PC-3 (cell line): ENCODE results near the gene SNX22. TPM values are rescaled to one million over a fixed set of nuclear protein-coding genes. Genes with fewer than 3 reads are reported as not detected.

ENCODE experiments used
- ATAC-seq: fragments of 200-7000 bp; cut with Tn5 transposase; 2 replicates; pipeline ENCODE4 v1.9.1; 2020; ENCODE audit warnings: mild to moderate bottlenecking, moderate library complexity
- BruUV-seq: library from RNA; stranded (reverse); fragments of 400-500 nt; replicated peaks from 2 replicates; lab custom pipeline; 2021; lab: Mats Ljungman, UMichigan
- CTCF ChIA-PET: fragments of 300-600 bp; sonication (Branson Sonifier 250); formaldehyde crosslinking; loops from one replicate; lab custom pipeline; 2022; ENCODE audit warnings: antibody characterized with exemption; lab: Charles Lee
- POLR2A ChIA-PET: fragments of 300-600 bp; sonication (Branson Sonifier 250); formaldehyde crosslinking; loops from one replicate; lab custom pipeline; 2022; ENCODE audit warnings: antibody characterized with exemption; ENCODE audit not compliant: unreplicated experiment; lab: Charles Lee
- DNase-seq: peaks from one replicate; pipeline ENCODE4 v3.0.0-alpha.2; 2015
- H2AFZ ChIP-seq: fragments of 300-600 bp; sonication (generic); 2 replicates; pipeline ENCODE4 v1.6.0; 2016; ENCODE audit warnings: antibody characterized with exemption, low read length
- H3F3A ChIP-seq: fragments of 300-600 bp; sonication (generic); one replicate; pipeline ENCODE4 v1.6.0; 2017; ENCODE audit warnings: antibody characterized with exemption, low read length, control low read depth, mild to moderate bottlenecking; ENCODE audit not compliant: unreplicated experiment
- H3K27ac ChIP-seq: fragments of 300-600 bp; sonication (generic); 2 replicates; pipeline ENCODE4 v1.5.1; 2016; ENCODE audit warnings: mild to moderate bottlenecking, low read length
- H3K27me3 ChIP-seq: fragments of 300-600 bp; sonication (generic); 2 replicates; pipeline ENCODE4 v1.6.1; 2016; ENCODE audit warnings: low read length, mixed read lengths
- H3K36me3 ChIP-seq: fragments of 300-600 bp; sonication (generic); 2 replicates; pipeline ENCODE4 v1.6.1; 2016; ENCODE audit warnings: low read depth, mixed run types, low read length, mixed read lengths
- H3K4me1 ChIP-seq: fragments of 300-600 bp; sonication (generic); 2 replicates; pipeline ENCODE4 v1.5.1; 2016; ENCODE audit warnings: low read length; ENCODE audit not compliant: insufficient read depth
- H3K4me2 ChIP-seq: fragments of 300-600 bp; sonication (generic); 2 replicates; pipeline ENCODE4 v1.6.0; 2016; ENCODE audit warnings: low read length
- H3K4me3 ChIP-seq: fragments of 300-600 bp; sonication (generic); 2 replicates; pipeline ENCODE4 v1.5.1; 2016; ENCODE audit warnings: mild to moderate bottlenecking, low read length, mixed read lengths
- H3K79me2 ChIP-seq: fragments of 300-600 bp; sonication (generic); 2 replicates; pipeline ENCODE4 v1.6.1; 2017; ENCODE audit warnings: low read length, mixed read lengths
- H3K9ac ChIP-seq: fragments of 300-600 bp; sonication (generic); 2 replicates; pipeline ENCODE4 v1.6.0; 2016; ENCODE audit warnings: mild to moderate bottlenecking, low read length
- H3K9me2 ChIP-seq: fragments of 300-600 bp; sonication (generic); replicated peaks from 2 replicates; pipeline ENCODE4 v1.6.1; 2016; ENCODE audit warnings: mixed run types, low read length, mixed read lengths
- H3K9me3 ChIP-seq: fragments of 300-600 bp; sonication (generic); 2 replicates; pipeline ENCODE4 v1.6.1; 2016; ENCODE audit warnings: low read length, mixed read lengths
- H4K20me1 ChIP-seq: fragments of 300-600 bp; sonication (generic); 2 replicates; pipeline ENCODE4 v1.6.1; 2016; ENCODE audit warnings: low read length, mixed read lengths
- CTCF ChIP-seq: fragments of 300-600 bp; sonication (generic); conservative IDR thresholded peaks from 2 replicates; pipeline ENCODE4 v1.5.1; 2017; ENCODE audit warnings: antibody characterized with exemption, low read depth, mild to moderate bottlenecking, low read length
- EZH2 ChIP-seq: fragments of 300-600 bp; sonication (generic); IDR thresholded peaks from one replicate; pipeline ENCODE4 v1.6.1; 2017; ENCODE audit warnings: antibody characterized with exemption, mild to moderate bottlenecking, low read length; ENCODE audit not compliant: unreplicated experiment
- EZH2phosphoT487 ChIP-seq: fragments of 300-600 bp; sonication (generic); IDR thresholded peaks from 2 replicates; pipeline ENCODE4 v1.6.1; 2018; ENCODE audit warnings: mild to moderate bottlenecking, antibody characterized with exemption, low read length, borderline replicate concordance
- intact Hi-C: fragments of 100-400 bp; cut with micrococcal nuclease; formaldehyde crosslinking; loops from 2 replicates; pipeline ENCODE4 v1.9.0; 2023
- total RNA-seq: library from RNA; depleted of rRNA; stranded (reverse); fragments of >200 nt; gene quantifications from 2 replicates; pipeline ENCODE4 v1.2.3, GENCODE V29; 2014

The SNX22 gene
- total RNA-seq, 1 experiment from 2014 or later, result 0.77 TPM

- ChIA-PET CTCF (no interaction called here), POLR2A (no interaction called here)
- no peaks in the 10 kb centered on the region for H3K79me2 ChIP-seq
- intact Hi-C loops, result no loop called here
- TF ChIP-seq EZH2 (no peak), CTCF (no peak), EZH2phosphoT487 (no peak)
- no peak for ATAC-seq
- no peaks in the 10 kb centered on the region for H3K9me3 ChIP-seq
- H3K4me1 ChIP-seq, result no peaks in the 10 kb centered on the region
- no TSS peak for BruUV-seq
- H3K4me3 ChIP-seq, result no peak overlapping the region
- no peaks in the 10 kb centered on the region for H3K9me2 ChIP-seq
- H3K36me3 ChIP-seq, result peaks cover 21% of the 10 kb centered on the region; the same call in 1 of the 2 replicates
- no peaks in the 10 kb centered on the region for H3K27me3 ChIP-seq
- no peaks in the 10 kb centered on the region for H3F3A ChIP-seq
- no peaks in the 10 kb centered on the region for H4K20me1 ChIP-seq
- no peak for DNase-seq
- H3K4me2 ChIP-seq, result no peak overlapping the region
- H3K27ac ChIP-seq, result no peak overlapping the region
- H3K9ac ChIP-seq, result no peak overlapping the region
- H2AFZ ChIP-seq, result no peak overlapping the region
Measured at GRCh38 chr15:64121614-64122013, 29.9 kb upstream of the SNX22 start.

- no peaks in the 10 kb centered on the region for H3K4me1 ChIP-seq
- DNase-seq (no peak), ATAC-seq (no peak)
- H3F3A ChIP-seq, result no peaks in the 10 kb centered on the region
- no peaks in the 10 kb centered on the region for H3K9me2 ChIP-seq
- H3K27me3 ChIP-seq, result no peaks in the 10 kb centered on the region
- no peaks in the 10 kb centered on the region for H3K9me3 ChIP-seq
- no TSS peak for BruUV-seq
- intact Hi-C loops, result no loop called here
- no peak overlapping the region for H3K9ac ChIP-seq
- POLR2A ChIA-PET, result no interaction called here
- H2AFZ ChIP-seq, result no peak overlapping the region
- H3K27ac ChIP-seq, result no peak overlapping the region
- H4K20me1 ChIP-seq, result no peaks in the 10 kb centered on the region
- no peak overlapping the region for H3K4me2 ChIP-seq
- peaks cover 22% of the 10 kb centered on the region for H3K36me3 ChIP-seq
- no peak overlapping the region for H3K4me3 ChIP-seq
- TF ChIP-seq CTCF (no peak), EZH2phosphoT487 (no peak), EZH2 (no peak)
- H3K79me2 ChIP-seq, result no peaks in the 10 kb centered on the region
- CTCF ChIA-PET, result no interaction called here
Measured at GRCh38 chr15:64122444-64122843, 29.1 kb upstream of the SNX22 start.

GRCh38 chr15:64122936-64123351 lies 28.6 kb upstream of the SNX22 start:
- Histone ChIP-seq H3F3A (no peaks in the 10 kb centered on the region), H3K4me1 (no peaks in the 10 kb centered on the region), H3K36me3 (peaks cover 27% of the 10 kb centered on the region), H3K27ac (no peak overlapping the region), H3K79me2 (no peaks in the 10 kb centered on the region), H3K9me2 (no peaks in the 10 kb centered on the region), H2AFZ (no peak overlapping the region), H3K4me2 (no peak overlapping the region), H4K20me1 (no peaks in the 10 kb centered on the region), H3K9ac (no peak overlapping the region), H3K27me3 (no peaks in the 10 kb centered on the region), H3K9me3 (no peaks in the 10 kb centered on the region), H3K4me3 (no peak overlapping the region)
- intact Hi-C loops, result no loop called here
- CTCF ChIA-PET, result no interaction called here
- ATAC-seq (no peak), DNase-seq (no peak)
- no TSS peak for BruUV-seq
- TF ChIP-seq CTCF (no peak), EZH2 (no peak), EZH2phosphoT487 (no peak)
- POLR2A ChIA-PET, result no interaction called here
